GM19043 (cell line): Measurements from ENCODE around the gene SLC17A9.

Source experiments
- ATAC-seq: cut with Tn5 transposase; IDR thresholded peaks from one replicate; pipeline ENCODE4 v1.9.1; 2021; ENCODE audit warnings: low read depth; ENCODE audit not compliant: unreplicated experiment

SLC17A9 gene

DNA sequence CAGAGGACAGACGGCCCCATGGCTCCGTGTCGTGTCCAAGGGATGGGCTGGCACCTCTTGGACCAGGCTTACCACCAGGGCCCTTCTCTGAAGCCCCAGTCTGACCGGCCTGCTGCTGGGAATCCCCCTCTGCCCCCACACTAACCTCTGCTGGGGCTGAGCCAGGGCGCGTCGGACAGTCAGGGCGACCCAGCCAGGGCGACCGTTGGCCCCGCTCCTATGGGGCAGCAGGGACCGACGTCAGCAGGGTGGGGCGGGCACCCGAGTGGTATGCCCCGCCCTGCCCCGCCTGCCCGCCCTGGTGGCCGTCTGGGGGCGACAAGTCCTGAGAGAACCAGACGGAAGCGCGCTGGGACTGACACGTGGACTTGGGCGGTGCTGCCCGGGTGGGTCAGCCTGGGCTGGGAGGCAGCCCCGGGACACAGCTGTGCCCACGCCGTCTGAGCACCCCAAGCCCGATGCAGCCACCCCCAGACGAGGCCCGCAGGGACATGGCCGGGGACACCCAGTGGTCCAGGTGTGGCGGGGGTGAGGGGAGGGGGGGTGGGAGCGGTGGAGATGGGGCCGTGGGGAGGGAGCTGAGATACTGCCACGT, at the start of gene SLC17A9:
TSS of gene SLC17A9 (plus strand) at position 337 of the 595 bp plus-strand sequence. CDS start at position 459, 122 bp downstream.
- ATAC-seq: peak; percentile 46

GRCh38 chr20:62902926-62903615, 49.4 kb upstream of the SLC17A9 start:
- ATAC-seq: no peak

- ATAC-seq: no peak
These were observed 46.9 kb upstream of the SLC17A9 start for GRCh38 chr20:62905536-62906117.

GRCh38 chr20:62906209-62906608, 46.3 kb upstream of the SLC17A9 start:
- no peak for ATAC-seq

DNA sequence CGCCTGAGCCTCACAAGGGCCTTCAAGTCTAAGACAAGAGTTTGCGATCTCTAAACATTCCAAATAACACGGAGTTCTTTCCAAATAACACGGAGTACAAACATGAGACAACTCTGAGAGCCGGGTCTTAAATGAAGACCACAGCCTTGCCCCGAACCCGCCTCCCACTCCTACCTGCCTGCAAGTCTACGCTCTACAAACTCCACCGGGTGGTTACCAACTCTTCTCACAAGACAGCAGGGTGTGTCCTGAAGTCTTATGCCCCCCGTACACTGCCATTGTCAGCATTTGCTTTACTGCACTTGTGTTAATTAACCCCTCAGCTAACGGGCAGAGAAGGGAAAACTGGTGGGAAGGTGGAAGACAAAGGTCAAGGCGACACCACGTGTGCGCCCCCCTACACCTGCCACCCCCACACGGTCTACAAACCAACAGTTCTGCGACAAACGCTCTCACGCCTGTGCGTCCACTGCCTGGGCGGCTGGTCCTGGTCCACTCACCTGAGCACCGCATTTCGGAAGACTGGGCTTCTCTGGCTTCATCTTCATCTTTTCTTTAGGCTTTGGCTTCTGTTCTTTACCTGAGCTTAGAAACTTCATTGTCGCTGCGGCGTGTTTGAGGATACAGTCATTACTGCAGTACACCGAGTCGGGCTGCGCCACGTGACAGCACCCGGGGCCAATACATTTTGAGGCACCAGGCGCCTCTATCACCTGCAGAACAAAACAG, 45.7 kb upstream of the SLC17A9 start:
- ATAC-seq: no peak

GRCh38 chr20:62907384-62908317, 44.9 kb upstream of the SLC17A9 start:
- no peak for ATAC-seq

GRCh38 chr20:62908971-62909791, 43.3 kb upstream of the SLC17A9 start:
- no peak for ATAC-seq

DNA sequence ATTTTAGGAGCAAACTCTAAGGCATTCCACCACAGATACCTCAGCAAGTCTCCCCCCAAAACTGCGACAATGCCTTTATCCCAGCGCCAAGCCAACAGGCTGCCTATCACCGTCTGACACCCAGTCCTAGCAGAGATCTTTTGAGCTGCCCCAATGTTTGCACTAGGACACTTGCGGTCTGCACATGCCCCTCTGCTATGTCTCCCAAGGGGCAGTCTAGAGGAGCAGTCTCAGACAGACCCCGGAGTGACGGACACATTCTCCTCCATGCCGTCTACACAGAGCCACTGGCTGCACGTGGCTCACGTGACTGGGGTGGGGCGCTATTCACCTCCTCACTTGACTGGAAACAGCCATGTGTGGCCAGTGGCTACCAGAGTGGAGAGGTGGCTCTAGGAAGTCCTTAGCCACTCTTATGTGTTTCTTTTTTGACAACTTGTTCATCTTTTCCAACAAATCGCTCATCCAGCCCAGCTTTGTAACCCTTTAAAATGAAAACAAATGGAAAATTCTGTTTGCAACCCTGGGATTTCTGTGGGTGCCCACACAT, 42.2 kb upstream of the SLC17A9 start:
- no peak for ATAC-seq

GRCh38 chr20:62910777-62911497, 41.6 kb upstream of the SLC17A9 start:
- no peak for ATAC-seq

GRCh38 chr20:62911701-62912280, 40.7 kb upstream of the SLC17A9 start:
- no peak for ATAC-seq

- ATAC-seq: no peak
These were observed 39.4 kb upstream of the SLC17A9 start for GRCh38 chr20:62913043-62913630.

DNA sequence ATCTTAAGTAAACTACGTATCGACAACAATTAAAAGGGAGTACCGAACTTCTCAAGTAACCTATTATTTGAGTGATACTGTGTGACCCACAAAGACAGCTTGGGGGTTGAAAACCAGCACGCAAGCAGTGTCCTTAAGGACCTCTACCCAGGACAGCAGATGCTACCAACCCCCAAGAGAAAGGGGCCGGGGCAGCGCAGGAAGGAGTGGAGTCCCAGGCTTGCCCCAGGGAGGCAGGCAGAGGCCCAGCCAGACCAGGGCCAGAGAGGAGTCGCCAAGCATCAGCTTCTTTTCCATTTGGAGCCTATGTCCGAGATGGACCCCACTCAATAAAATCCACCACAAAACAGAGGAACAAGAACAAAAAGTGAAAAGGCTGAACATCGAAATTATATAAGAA, 38.1 kb upstream of the SLC17A9 start:
- no peak for ATAC-seq

DNA sequence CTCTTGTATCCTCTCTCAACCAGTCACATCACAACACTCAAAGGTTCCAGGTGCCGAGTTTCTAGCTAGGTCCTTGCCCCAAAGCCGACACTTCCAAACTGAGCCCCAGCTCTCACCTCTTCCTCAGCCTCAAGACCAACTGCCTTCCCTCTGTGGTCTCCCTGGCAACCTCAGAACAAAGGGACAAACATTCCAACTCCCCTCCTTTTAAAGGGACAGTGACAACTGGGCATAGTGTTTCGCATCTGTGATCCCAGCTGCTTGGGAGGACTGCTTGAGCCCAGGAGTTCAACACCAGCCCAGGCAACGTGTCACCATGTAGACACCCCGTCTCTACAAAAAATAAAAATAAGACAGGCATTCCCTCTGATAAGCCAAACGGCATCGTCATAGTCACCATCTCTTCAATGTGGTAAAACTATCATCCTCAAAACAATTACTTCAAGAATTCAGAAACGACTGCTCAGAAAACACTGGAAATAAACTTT, 37.5 kb upstream of the SLC17A9 start:
- ATAC-seq: no peak

DNA sequence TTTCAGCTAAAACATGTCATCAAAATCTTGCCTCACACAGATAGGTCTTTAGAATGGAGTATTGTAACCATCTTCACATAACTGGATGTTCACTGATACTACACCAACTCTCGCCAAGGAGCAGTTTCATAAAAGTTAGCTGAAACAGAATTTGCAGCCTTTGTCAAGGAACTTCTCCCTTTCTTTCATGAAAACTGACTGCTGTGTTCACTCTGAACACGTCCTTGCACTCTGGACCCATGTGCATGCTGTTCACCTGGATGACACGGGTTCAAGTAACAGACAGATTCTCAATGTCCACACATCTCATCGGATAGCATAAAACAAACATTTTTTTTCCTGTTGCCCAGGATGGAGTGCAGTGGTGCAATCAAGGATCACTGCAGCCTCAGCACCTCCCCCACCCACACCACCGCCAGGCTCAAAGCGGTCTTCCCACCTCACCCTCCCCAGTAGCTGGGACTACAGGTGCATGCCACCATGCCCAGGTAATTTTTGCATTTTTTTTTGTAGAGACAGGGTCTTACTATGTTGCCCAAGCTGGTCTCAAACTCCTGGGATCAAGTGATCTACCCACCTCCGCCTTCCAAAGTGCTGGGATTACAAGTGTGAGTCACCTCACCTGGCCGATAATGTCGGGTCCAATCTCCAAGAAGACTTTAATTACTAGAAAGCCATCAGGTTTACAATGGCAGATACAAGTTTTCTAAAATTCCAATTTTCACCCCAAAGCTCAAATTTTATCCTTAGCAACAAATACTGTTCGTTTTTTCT, 35.6 kb upstream of the SLC17A9 start:
- ATAC-seq: no peak

- ATAC-seq: no peak
These were observed 34.8 kb upstream of the SLC17A9 start for GRCh38 chr20:62917720-62918119.

DNA sequence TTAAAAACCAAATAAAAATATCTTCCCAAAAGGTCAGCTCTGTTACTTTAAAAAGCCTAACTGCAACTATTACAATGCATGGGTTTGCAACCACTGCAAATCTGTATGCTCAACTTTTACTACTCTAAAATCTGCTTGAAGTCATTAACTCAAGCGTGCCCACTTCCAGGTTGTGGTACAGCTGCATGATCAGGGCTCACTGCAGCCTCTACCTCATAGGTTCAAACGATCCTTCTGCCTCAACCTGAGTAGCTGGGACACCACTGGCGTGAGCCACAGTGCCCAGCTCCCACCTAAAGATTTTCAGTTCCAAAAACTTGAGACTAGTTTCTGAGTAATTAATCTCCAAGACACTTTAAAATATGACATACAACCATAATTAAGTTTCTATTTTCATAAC, 34.4 kb upstream of the SLC17A9 start:
- ATAC-seq: no peak

DNA sequence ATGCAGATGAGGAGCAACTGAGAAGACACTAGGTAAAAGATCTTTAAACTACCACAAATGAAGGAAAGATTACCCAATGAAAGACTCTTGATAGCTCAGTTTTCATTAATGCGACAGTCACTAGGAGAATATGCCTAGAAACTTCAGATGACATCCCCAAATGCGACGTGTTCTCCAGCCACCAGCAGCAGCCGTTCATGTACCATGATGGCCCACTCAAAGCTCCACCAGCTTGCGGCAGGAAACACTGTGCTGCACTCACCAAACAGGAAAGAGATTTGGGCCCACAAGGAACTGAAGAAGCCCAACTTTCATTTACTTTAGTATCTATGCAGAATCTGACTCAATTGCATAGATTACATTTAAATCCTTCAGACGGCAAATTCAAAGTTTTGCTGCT, 33.7 kb upstream of the SLC17A9 start:
- ATAC-seq: no peak
